IMR-90 (cell line): Measurements from ENCODE around the gene SPESP1. TPM values are rescaled to one million over a fixed set of nuclear protein-coding genes. Genes with fewer than 3 reads are reported as not detected.

Source experiments
- ATAC-seq: fragments of 200-7000 bp; cut with Tn5 transposase; 2 replicates; pipeline ENCODE4 v1.9.1; 2020; ENCODE audit warnings: low read depth, mild to moderate bottlenecking, moderate library complexity
- BruUV-seq: library from RNA; stranded (reverse); fragments of 400-500 nt; replicated peaks from 2 replicates; lab custom pipeline; 2021; lab: Mats Ljungman, UMichigan
- CTCF ChIA-PET: fragments of 300-600 bp; formaldehyde crosslinking; extraction: SDS; loops from one replicate; lab custom pipeline; 2021; ENCODE audit warnings: antibody characterized with exemption; lab: Yijun Ruan, JAX
- POLR2A ChIA-PET: fragments of 300-600 bp; sonication (Branson Sonifier 250); formaldehyde crosslinking; loops from one replicate; lab custom pipeline; 2022; ENCODE audit warnings: antibody characterized with exemption; ENCODE audit not compliant: unreplicated experiment; lab: Charles Lee
- DNase-seq: peaks from one replicate; pipeline ENCODE4 v3.0.0; 2013
- H2AFZ ChIP-seq: replicated peaks from 2 replicates; pipeline ENCODE3; 2013; ENCODE audit warnings: low read length, mild to moderate bottlenecking; ENCODE audit not compliant: poor library complexity
- H2AK5ac ChIP-seq: 2 replicates; pipeline ENCODE4 v1.6.1; 2013; ENCODE audit warnings: low read depth, low read length, inconsistent platforms
- H2AK9ac ChIP-seq: replicated peaks from 2 replicates; pipeline ENCODE3; 2013; ENCODE audit warnings: mild to moderate bottlenecking, low read depth, low read length, moderate library complexity; ENCODE audit not compliant: poor library complexity
- H2BK120ac ChIP-seq: 2 replicates; pipeline ENCODE4 v1.6.1; 2013; ENCODE audit warnings: low read depth, low read length, inconsistent platforms
- H2BK15ac ChIP-seq: 3 replicates; pipeline ENCODE4 v1.6.1; 2013; ENCODE audit warnings: low read depth, low read length, inconsistent platforms
- H2BK20ac ChIP-seq: 2 replicates; pipeline ENCODE4 v1.6.1; 2013; ENCODE audit warnings: low read depth, mild to moderate bottlenecking, inconsistent platforms, low read length, moderate library complexity
- H2BK5ac ChIP-seq: 2 replicates; pipeline ENCODE4 v1.6.1; 2013; ENCODE audit warnings: mild to moderate bottlenecking, low read depth, low read length, inconsistent platforms; ENCODE audit not compliant: poor library complexity, severe bottlenecking
- H3K14ac ChIP-seq: replicated peaks from 2 replicates; pipeline ENCODE4 v1.6.1; 2013; ENCODE audit warnings: low read depth, low read length, inconsistent platforms
- H3K18ac ChIP-seq: 2 replicates; pipeline ENCODE4 v1.6.1; 2013; ENCODE audit warnings: low read depth, low read length, control low read depth
- H3K23ac ChIP-seq: 2 replicates; pipeline ENCODE4 v1.6.1; 2013; ENCODE audit warnings: low read depth, low read length, inconsistent platforms
- H3K27ac ChIP-seq: 2 replicates; pipeline ENCODE4 v1.5.1; 2013; ENCODE audit warnings: mild to moderate bottlenecking, control low read depth, low read length; ENCODE audit not compliant: insufficient read depth
- H3K27me3 ChIP-seq: 2 replicates; pipeline ENCODE4 v1.6.1; 2013; ENCODE audit warnings: low read length; ENCODE audit not compliant: control insufficient read depth, insufficient read depth
- H3K36me3 ChIP-seq: 2 replicates; pipeline ENCODE4 v1.6.1; 2013; ENCODE audit warnings: low read length, mixed read lengths; ENCODE audit not compliant: control insufficient read depth, insufficient read depth
- H3K4ac ChIP-seq: 2 replicates; pipeline ENCODE4 v1.6.1; 2013; ENCODE audit warnings: low read depth, low read length, inconsistent platforms
- H3K4me1 ChIP-seq: 2 replicates; pipeline ENCODE4 v1.6.1; 2013; ENCODE audit warnings: low read length, mixed read lengths; ENCODE audit not compliant: control insufficient read depth, insufficient read depth
- H3K4me2 ChIP-seq: 2 replicates; pipeline ENCODE4 v1.6.1; 2013; ENCODE audit warnings: low read depth, mild to moderate bottlenecking, control low read depth, low read length, moderate library complexity
- H3K4me3 ChIP-seq: 2 replicates; pipeline ENCODE4 v1.5.1; 2013; ENCODE audit warnings: low read depth, mild to moderate bottlenecking, control low read depth, low read length, moderate library complexity; ENCODE audit not compliant: insufficient read depth
- H3K56ac ChIP-seq: 2 replicates; pipeline ENCODE4 v1.6.1; 2013; ENCODE audit warnings: low read length, inconsistent platforms; ENCODE audit not compliant: insufficient read depth; ENCODE audit errors: extremely low read depth
- H3K79me1 ChIP-seq, 2 experiments: 2 replicates each; pipeline ENCODE4 v1.6.1; 2013; ENCODE audit warnings: low read length in 2 of 2, inconsistent platforms in 1 of 2, low read depth in 1 of 2
- H3K9ac ChIP-seq: 2 replicates; pipeline ENCODE4 v1.6.1; 2013; ENCODE audit warnings: low read depth, low read length, control low read depth
- H3K9me1 ChIP-seq: 2 replicates; pipeline ENCODE4 v1.6.1; 2013; ENCODE audit warnings: low read length, inconsistent platforms; ENCODE audit not compliant: insufficient read depth
- H3K9me3 ChIP-seq: 2 replicates; pipeline ENCODE4 v1.6.1; 2013; ENCODE audit warnings: low read length; ENCODE audit not compliant: control insufficient read depth, insufficient read depth
- H4K20me1 ChIP-seq: 2 replicates; pipeline ENCODE4 v1.6.1; 2013; ENCODE audit warnings: low read length, inconsistent platforms; ENCODE audit not compliant: insufficient read depth
- H4K5ac ChIP-seq: 2 replicates; pipeline ENCODE4 v1.6.1; 2013; ENCODE audit warnings: mild to moderate bottlenecking, low read depth, low read length, control low read depth
- H4K8ac ChIP-seq, 2 experiments: 2 replicates each; pipeline ENCODE4 v1.6.1; 2013; ENCODE audit warnings: low read depth in 2 of 2, low read length in 2 of 2, control low read depth in 1 of 2, inconsistent platforms in 1 of 2
- H4K91ac ChIP-seq: 2 replicates; pipeline ENCODE4 v1.6.1; 2013; ENCODE audit warnings: low read depth, low read length, inconsistent platforms; ENCODE audit not compliant: insufficient read depth
- CEBPB ChIP-seq: IDR thresholded peaks from 2 replicates; pipeline ENCODE4 v1.6.1; 2012; ENCODE audit warnings: low read depth, low read length, improper control_type of control experiment
- FOS ChIP-seq: fragments of 150-350 bp; IDR thresholded peaks from 2 replicates; pipeline ENCODE4 v1.6.1; 2016; ENCODE audit warnings: low read depth, low read length
- MAFK ChIP-seq: IDR thresholded peaks from 2 replicates; pipeline ENCODE4 v1.6.1; 2012; ENCODE audit warnings: low read depth, low read length, improper control_type of control experiment
- MAZ ChIP-seq: IDR thresholded peaks from 2 replicates; pipeline ENCODE4 v1.6.1; 2012; ENCODE audit warnings: low read depth, mild to moderate bottlenecking, low read length, improper control_type of control experiment, moderate library complexity, borderline replicate concordance
- MXI1 ChIP-seq: IDR thresholded peaks from 2 replicates; pipeline ENCODE4 v1.6.1; 2012; ENCODE audit warnings: low read depth, mild to moderate bottlenecking, low read length, moderate library complexity, borderline replicate concordance
- NFE2L2 ChIP-seq: fragments of 150-350 bp; IDR thresholded peaks from 2 replicates; pipeline ENCODE4 v1.6.1; 2016; ENCODE audit warnings: low read depth, mild to moderate bottlenecking, low read length
- POLR2A ChIP-seq: IDR thresholded peaks from 2 replicates; pipeline ENCODE4 v1.6.1; 2012; ENCODE audit warnings: mild to moderate bottlenecking, low read depth, low read length
- RAD21 ChIP-seq: IDR thresholded peaks from 2 replicates; pipeline ENCODE4 v1.6.1; 2012; ENCODE audit warnings: low read length, improper control_type of control experiment
- RCOR1 ChIP-seq: IDR thresholded peaks from 2 replicates; pipeline ENCODE4 v1.6.1; 2012; ENCODE audit warnings: mild to moderate bottlenecking, low read length, improper control_type of control experiment; ENCODE audit not compliant: insufficient replicate concordance
- RFX5 ChIP-seq: IDR thresholded peaks from 2 replicates; pipeline ENCODE4 v1.8.0; 2012; ENCODE audit warnings: low read depth, mild to moderate bottlenecking, low read length, moderate library complexity
- SMC3 ChIP-seq: fragments of 150-350 bp; IDR thresholded peaks from 2 replicates; pipeline ENCODE4 v1.6.1; 2016; ENCODE audit warnings: low read depth, mild to moderate bottlenecking, antibody characterized with exemption, low read length, moderate library complexity
- WGBS, 2 experiments: methylation state at CpG; one replicate each; pipeline versions ENCODE4 v1.1.5 to v1.1.7; 2013; ENCODE audit warnings: missing lambda C conversion rate in 2 of 2; ENCODE audit not compliant: insufficient read length in 1 of 2; ENCODE audit errors: extremely low coverage in 2 of 2; 5-methylcytosine and 5-hydroxymethylcytosine counted together
- dilution Hi-C: fragments of 300-500 bp; cut with HindIII; formaldehyde crosslinking; loops from one replicate; pipeline ENCODE4 v1.14.3; 2018; ENCODE audit warnings: low sequenced_read_pairs; ENCODE audit not compliant: unreplicated experiment
- in situ Hi-C: fragments of 300-500 bp; cut with MboI; formaldehyde crosslinking; loops from 3 replicates; pipeline ENCODE4 v1.14.3; 2019; ENCODE audit warnings: low sequenced_read_pairs, inconsistent platforms, mixed read lengths
- intact Hi-C: fragments of 100-400 bp; cut with micrococcal nuclease; formaldehyde crosslinking; loops from 2 replicates; pipeline ENCODE4 v1.10.0; 2022
- polyA plus RNA-seq, 3 experiments: library from polyadenylated mRNA; depleted of rRNA; stranded (reverse); fragments of >200 nt; gene quantifications; 2 replicates each; pipeline ENCODE4 v1.2.3, GENCODE V29; 2012; ENCODE audit warnings: low replicate concordance in 1 of 3
- total RNA-seq: library from RNA; depleted of rRNA; stranded (reverse); fragments of >200 nt; gene quantifications from 2 replicates; pipeline ENCODE4 v1.2.3, GENCODE V29; 2012
- TF ChIP-seq, protein P1 (sequence below): fragments of 150-350 bp; IDR thresholded peaks from 2 replicates; pipeline ENCODE4 v1.6.1; 2017; ENCODE audit warnings: mild to moderate bottlenecking, antibody characterized with exemption, low read length, low read depth
- TF ChIP-seq, protein P2 (sequence below): fragments of 150-350 bp; IDR thresholded peaks from 2 replicates; pipeline ENCODE4 v1.6.1; 2016; ENCODE audit warnings: low read depth, mild to moderate bottlenecking, low read length, moderate library complexity, borderline replicate concordance

Gene SPESP1
- total and polyA plus RNA-seq, 2 of the 4 experiments (the other 2 are of a cell fraction), result 2.9 to 3.0 TPM

DNA sequence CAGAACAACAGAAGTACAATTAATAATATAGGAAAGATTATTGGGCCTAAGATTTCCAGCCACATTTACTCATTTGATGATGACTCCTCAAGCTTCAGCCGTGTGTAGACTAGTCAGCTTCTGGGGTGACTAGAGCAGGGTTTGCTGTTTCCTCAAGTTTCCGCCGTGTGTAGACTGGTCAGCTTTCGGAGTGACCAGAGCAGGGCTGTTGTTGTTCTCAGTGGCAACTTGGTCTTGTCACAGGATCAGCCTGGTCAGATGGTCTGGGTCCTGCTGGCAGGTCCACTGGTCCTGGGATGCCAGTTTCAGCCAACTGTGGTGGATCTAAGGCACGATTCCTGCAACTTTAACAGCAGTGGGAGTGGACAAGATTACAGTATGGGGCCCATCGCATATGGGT, 62.4 kb downstream of the SPESP1 start:
- no peak overlapping the region for H3K23ac ChIP-seq
- CTCF ChIA-PET, result no interaction called here
- BruUV-seq, result no TSS peak
- H3K56ac ChIP-seq, result no peak overlapping the region
- no peak overlapping the region for H3K14ac ChIP-seq
- no peak overlapping the region for H2BK20ac ChIP-seq
- H3K36me3 ChIP-seq, result no peaks in the 10 kb centered on the region
- H3K79me1 ChIP-seq, result no peaks in the 10 kb centered on the region
- H2BK120ac ChIP-seq, result no peak overlapping the region
- H4K20me1 ChIP-seq, result no peaks in the 10 kb centered on the region
- TF ChIP-seq MAFK, result no peak
- TF ChIP-seq, protein P1, sequence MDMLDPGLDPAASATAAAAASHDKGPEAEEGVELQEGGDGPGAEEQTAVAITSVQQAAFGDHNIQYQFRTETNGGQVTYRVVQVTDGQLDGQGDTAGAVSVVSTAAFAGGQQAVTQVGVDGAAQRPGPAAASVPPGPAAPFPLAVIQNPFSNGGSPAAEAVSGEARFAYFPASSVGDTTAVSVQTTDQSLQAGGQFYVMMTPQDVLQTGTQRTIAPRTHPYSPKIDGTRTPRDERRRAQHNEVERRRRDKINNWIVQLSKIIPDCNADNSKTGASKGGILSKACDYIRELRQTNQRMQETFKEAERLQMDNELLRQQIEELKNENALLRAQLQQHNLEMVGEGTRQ, result no peak
- no peak for TF ChIP-seq RCOR1
- TF ChIP-seq MAZ, result no peak
- no peak for TF ChIP-seq RAD21
- no peak for TF ChIP-seq FOS
- TF ChIP-seq CEBPB, result no peak
- TF ChIP-seq NFE2L2, result no peak
- TF ChIP-seq, protein P2, sequence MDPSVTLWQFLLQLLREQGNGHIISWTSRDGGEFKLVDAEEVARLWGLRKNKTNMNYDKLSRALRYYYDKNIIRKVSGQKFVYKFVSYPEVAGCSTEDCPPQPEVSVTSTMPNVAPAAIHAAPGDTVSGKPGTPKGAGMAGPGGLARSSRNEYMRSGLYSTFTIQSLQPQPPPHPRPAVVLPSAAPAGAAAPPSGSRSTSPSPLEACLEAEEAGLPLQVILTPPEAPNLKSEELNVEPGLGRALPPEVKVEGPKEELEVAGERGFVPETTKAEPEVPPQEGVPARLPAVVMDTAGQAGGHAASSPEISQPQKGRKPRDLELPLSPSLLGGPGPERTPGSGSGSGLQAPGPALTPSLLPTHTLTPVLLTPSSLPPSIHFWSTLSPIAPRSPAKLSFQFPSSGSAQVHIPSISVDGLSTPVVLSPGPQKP, result no peak
- no peak for TF ChIP-seq SMC3
- no peak for TF ChIP-seq MXI1
- no peak for TF ChIP-seq POLR2A
- no peak for TF ChIP-seq RFX5
- H2AK9ac ChIP-seq, result no peak overlapping the region
- H2AFZ ChIP-seq, result no peak overlapping the region
- 100% methylated on average over 3 of the region's 6 CpGs; no CpG with 5 or more reads in 1 of the 2 experiments for WGBS, 2 experiments
- H4K91ac ChIP-seq, result no peak overlapping the region
- H4K5ac ChIP-seq, result no peak overlapping the region
- no peak overlapping the region for H2BK15ac ChIP-seq
- no peak overlapping the region for H3K4ac ChIP-seq
- H3K9me3 ChIP-seq, result no peaks in the 10 kb centered on the region
- H3K18ac ChIP-seq, result no peak overlapping the region
- no peak overlapping the region for H3K27ac ChIP-seq
- no peak overlapping the region for H3K9ac ChIP-seq
- POLR2A ChIA-PET, result no interaction called here
- no peak for DNase-seq
- in situ Hi-C loops (no loop called here), dilution Hi-C loops (no loop called here), intact Hi-C loops (no loop called here)
- H4K8ac ChIP-seq, result no peak overlapping the region
- no peak overlapping the region for H3K4me3 ChIP-seq
- ATAC-seq, result no peak
- 0 out of 2 replicates have a peak, but pooled peaks cover 1% of the 10 kb centered on the region for H3K4me1 ChIP-seq
- H3K9me1 ChIP-seq, result no peaks in the 10 kb centered on the region
- peaks cover 25% of the 10 kb centered on the region for H3K27me3 ChIP-seq
- no peak overlapping the region for H2BK5ac ChIP-seq
- H3K4me2 ChIP-seq, result no peak overlapping the region
- H2AK5ac ChIP-seq, result no peak overlapping the region
